Mesodermal cell (in vitro differentiated cells): ENCODE data around the gene NKD1.

Experiments used
- H3K27ac ChIP-seq: 2 replicates; pipeline ENCODE4 v1.7.0; 2013; ENCODE audit warnings: mild to moderate bottlenecking, low read depth, low read length, moderate library complexity; ENCODE audit not compliant: severe bottlenecking
- H3K36me3 ChIP-seq: 2 replicates; pipeline ENCODE4 v1.7.1; 2013; ENCODE audit warnings: mild to moderate bottlenecking, low read length, moderate library complexity; ENCODE audit not compliant: control insufficient read depth, insufficient read depth
- H3K4me1 ChIP-seq: one replicate; pipeline ENCODE4 v1.7.1; 2013; ENCODE audit warnings: mild to moderate bottlenecking, low read length; ENCODE audit not compliant: insufficient read depth, control insufficient read depth, poor library complexity, severe bottlenecking
- H3K4me3 ChIP-seq: 2 replicates; pipeline ENCODE4 v1.7.0; 2013; ENCODE audit warnings: low read length, control low read depth, mild to moderate bottlenecking; ENCODE audit not compliant: insufficient read depth, poor library complexity, severe bottlenecking; ENCODE audit errors: extremely low read depth
- H3K9me3 ChIP-seq: 2 replicates; pipeline ENCODE4 v1.7.1; 2013; ENCODE audit warnings: mild to moderate bottlenecking, low read length, moderate library complexity; ENCODE audit not compliant: control insufficient read depth
- WGBS, 2 experiments: methylation state at CpG; one replicate each; pipeline ENCODE4 v1.1.5; 2013; ENCODE audit warnings: missing lambda C conversion rate in 2 of 2; ENCODE audit not compliant: insufficient coverage in 2 of 2; 5-methylcytosine and 5-hydroxymethylcytosine counted together

NKD1 gene

GRCh38 chr16:50580180-50580798 is 32.1 kb downstream of the NKD1 start:
- Histone ChIP-seq H3K4me1 (no peaks in the 10 kb centered on the region), H3K27ac (no peak overlapping the region), H3K4me3 (no peak overlapping the region), H3K9me3 (no peaks in the 10 kb centered on the region), H3K36me3 (peaks cover 51% of the 10 kb centered on the region)
- 90 to 97% methylated on average over 8 of the region's 8 CpGs for WGBS, 2 experiments

GRCh38 chr16:50581845-50582244 is 33.6 kb downstream of the NKD1 start:
- Histone ChIP-seq H3K4me1 (no peaks in the 10 kb centered on the region), H3K27ac (no peak overlapping the region), H3K36me3 (peaks cover 52% of the 10 kb centered on the region), H3K4me3 (no peak overlapping the region), H3K9me3 (no peaks in the 10 kb centered on the region)
- 90 to 93% methylated on average over 4 of the region's 4 CpGs for WGBS, 2 experiments

- no peaks in the 10 kb centered on the region for H3K9me3 ChIP-seq
- no peak overlapping the region for H3K4me3 ChIP-seq
- peaks cover 55% of the 10 kb centered on the region for H3K36me3 ChIP-seq
- no peaks in the 10 kb centered on the region for H3K4me1 ChIP-seq
- 73 to 91% methylated on average over 2 to 3 of the region's 3 CpGs for WGBS, 2 experiments
- H3K27ac ChIP-seq: no peak overlapping the region
Measured at GRCh38 chr16:50583211-50583610, 35.0 kb downstream of the NKD1 start.

- 80 to 83% methylated on average over 2 to 5 of the region's 6 CpGs for WGBS, 2 experiments
Measured at GRCh38 chr16:50584033-50584722, 36.0 kb downstream of the NKD1 start.

GRCh38 chr16:50585331-50585776 is 37.2 kb downstream of the NKD1 start:
- no peak overlapping the region for H3K4me3 ChIP-seq
- H3K9me3 ChIP-seq: no peaks in the 10 kb centered on the region
- no peaks in the 10 kb centered on the region for H3K4me1 ChIP-seq
- peaks cover 45% of the 10 kb centered on the region for H3K36me3 ChIP-seq
- H3K27ac ChIP-seq: no peak overlapping the region
- whole genome bisulfite sequencing, 2 experiments: 91 to 92% methylated on average over 12 to 13 of the region's 16 CpGs

More at GRCh38 chr16:50584033-50584722, 36.0 kb downstream of the NKD1 start:
- no peaks in the 10 kb centered on the region for H3K9me3 ChIP-seq
- H3K27ac ChIP-seq: no peak overlapping the region
- H3K4me1 ChIP-seq: no peaks in the 10 kb centered on the region
- H3K36me3 ChIP-seq: peaks cover 51% of the 10 kb centered on the region
- H3K4me3 ChIP-seq: no peak overlapping the region

- Histone ChIP-seq H3K36me3 (peaks cover 42% of the 10 kb centered on the region), H3K9me3 (no peaks in the 10 kb centered on the region), H3K4me3 (no peak overlapping the region), H3K27ac (no peak overlapping the region), H3K4me1 (no peaks in the 10 kb centered on the region)
- WGBS, 2 experiments: 70 to 94% methylated on average over 2 of the region's 2 CpGs
Measured at GRCh38 chr16:50587543-50587942, 39.3 kb downstream of the NKD1 start.

- 89 to 100% methylated on average over 1 to 2 of the region's 2 CpGs for WGBS, 2 experiments
- H3K4me1 ChIP-seq: no peaks in the 10 kb centered on the region
Measured at GRCh38 chr16:50588276-50588675, 40.1 kb downstream of the NKD1 start.

GRCh38 chr16:50591209-50591608 is 43.0 kb downstream of the NKD1 start:
- 90 to 95% methylated on average over 3 to 4 of the region's 6 CpGs for WGBS, 2 experiments
- Histone ChIP-seq H3K9me3 (no peaks in the 10 kb centered on the region), H3K4me1 (no peaks in the 10 kb centered on the region), H3K36me3 (peaks cover 40% of the 10 kb centered on the region), H3K4me3 (no peak overlapping the region), H3K27ac (no peak overlapping the region)

More at GRCh38 chr16:50588276-50588675, 40.1 kb downstream of the NKD1 start:
- no peak overlapping the region for H3K4me3 ChIP-seq
- no peaks in the 10 kb centered on the region for H3K9me3 ChIP-seq
- H3K36me3 ChIP-seq: peaks cover 43% of the 10 kb centered on the region
- H3K27ac ChIP-seq: no peak overlapping the region

- Histone ChIP-seq H3K27ac (no peak overlapping the region), H3K4me1 (peaks cover 5% of the 10 kb centered on the region), H3K4me3 (no peak overlapping the region), H3K9me3 (no peaks in the 10 kb centered on the region), H3K36me3 (peaks cover 39% of the 10 kb centered on the region)
- 87% methylated on average over 22 to 23 of the region's 24 CpGs for WGBS, 2 experiments
Measured at GRCh38 chr16:50591800-50592771, 43.9 kb downstream of the NKD1 start.

- Histone ChIP-seq H3K4me3 (no peak overlapping the region), H3K9me3 (no peaks in the 10 kb centered on the region), H3K27ac (no peak overlapping the region), H3K36me3 (peaks cover 33% of the 10 kb centered on the region), H3K4me1 (peaks cover 5% of the 10 kb centered on the region)
- 90 to 98% methylated on average over 3 to 5 of the region's 7 CpGs for WGBS, 2 experiments
Measured at GRCh38 chr16:50592996-50593395, 44.8 kb downstream of the NKD1 start.
